Activated T-helper 2 cell treated with anti-CD3 and anti-CD28 coated beads, Interferon-gamma antibody, Interleukin-2, Interleukin-4, amounts not matched to agents 10 μg/mL and 5 μg/mL and 100 μg/mL, durations not matched to agents 14 hours and 24 hours and 36 hours (primary cell): Measurements from ENCODE around the gene SERPINB4. TPM values are rescaled to one million over a fixed set of nuclear protein-coding genes. Genes with fewer than 3 reads are reported as not detected.
"Not testable (repeated sequence)": the region's sequence is repeated elsewhere in the genome, so short reads cannot be mapped to it uniquely, and the experiment has no call there.

ENCODE experiments used
- DNase-seq: peaks from one replicate; pipeline ENCODE4 v3.0.0; 2021; ENCODE audit warnings: low spot score
- H3K27ac Mint-ChIP-seq: one replicate; pipeline ENCODE4 v1.8.0; 2021; ENCODE audit warnings: mixed read lengths
- H3K27me3 Mint-ChIP-seq: one replicate; pipeline ENCODE4 v1.8.0; 2021; ENCODE audit warnings: low read depth, mixed read lengths
- H3K36me3 Mint-ChIP-seq: one replicate; pipeline ENCODE4 v1.8.0; 2021; ENCODE audit warnings: low read depth, mixed read lengths
- H3K4me1 Mint-ChIP-seq: one replicate; pipeline ENCODE4 v1.8.0; 2021; ENCODE audit warnings: low read depth, mixed read lengths
- H3K4me3 Mint-ChIP-seq: one replicate; pipeline ENCODE4 v1.8.0; 2021; ENCODE audit warnings: low read depth, mild to moderate bottlenecking, moderate library complexity, mixed read lengths
- H3K9me3 Mint-ChIP-seq: one replicate; pipeline ENCODE4 v1.8.0; 2021; ENCODE audit warnings: mixed read lengths
- intact Hi-C: fragments of 100-400 bp; cut with micrococcal nuclease; formaldehyde crosslinking; loops from one replicate; pipeline ENCODE4 v1.15.1; 2023
- total RNA-seq: library from RNA; stranded (reverse); gene quantifications from 2 replicates; pipeline ENCODE4 v1.2.3, GENCODE V29; 2022

The SERPINB4 gene
- total RNA-seq, 1 donor from 2014 or later: not detected

DNA sequence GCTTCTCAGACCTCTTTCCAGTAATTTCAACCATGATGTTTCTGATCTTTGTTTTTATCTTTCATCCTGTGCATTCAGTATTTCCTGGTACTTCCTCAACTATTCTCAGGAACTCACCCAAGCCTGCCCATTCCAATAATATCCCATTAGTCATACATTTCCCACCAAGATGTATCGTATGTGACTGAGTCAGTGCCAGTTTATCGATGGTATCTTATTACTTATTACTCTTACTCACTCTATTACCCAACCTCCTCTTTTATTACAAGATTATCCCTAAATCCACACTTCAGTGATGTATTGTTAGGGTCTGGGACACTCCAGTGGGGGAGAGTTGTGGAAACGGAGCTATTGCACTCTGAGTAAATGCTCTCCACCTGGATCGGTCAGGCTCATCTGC lies 14.9 kb upstream of the SERPINB4 start:
- H3K4me3 Mint-ChIP-seq, H3K27me3 Mint-ChIP-seq, H3K36me3 Mint-ChIP-seq, DNase-seq, H3K9me3 Mint-ChIP-seq, H3K27ac Mint-ChIP-seq, H3K4me1 Mint-ChIP-seq, intact Hi-C loops: not testable (repeated sequence)

DNA sequence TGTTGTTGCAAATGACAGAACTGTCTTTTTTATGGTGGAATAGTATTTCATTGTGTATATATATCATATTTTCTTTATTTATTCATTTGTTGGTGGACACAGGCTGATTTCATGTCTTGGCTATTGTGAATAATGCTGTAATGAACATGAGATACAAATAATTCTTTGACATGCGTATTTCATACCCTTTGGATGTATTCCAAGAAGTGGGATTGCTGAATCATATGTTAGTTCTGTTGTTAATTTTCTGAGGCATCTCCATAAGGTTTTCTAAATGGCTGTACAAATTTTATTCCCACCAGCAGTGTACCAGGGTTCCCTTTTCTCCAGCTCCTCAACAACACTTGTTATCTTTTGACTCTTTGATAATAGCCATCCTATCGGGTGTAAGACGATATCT lies 6.2 kb upstream of the SERPINB4 start:
- H3K27ac Mint-ChIP-seq, H3K9me3 Mint-ChIP-seq, intact Hi-C loops, H3K27me3 Mint-ChIP-seq, H3K36me3 Mint-ChIP-seq, H3K4me1 Mint-ChIP-seq, H3K4me3 Mint-ChIP-seq, DNase-seq: not testable (repeated sequence)

DNA sequence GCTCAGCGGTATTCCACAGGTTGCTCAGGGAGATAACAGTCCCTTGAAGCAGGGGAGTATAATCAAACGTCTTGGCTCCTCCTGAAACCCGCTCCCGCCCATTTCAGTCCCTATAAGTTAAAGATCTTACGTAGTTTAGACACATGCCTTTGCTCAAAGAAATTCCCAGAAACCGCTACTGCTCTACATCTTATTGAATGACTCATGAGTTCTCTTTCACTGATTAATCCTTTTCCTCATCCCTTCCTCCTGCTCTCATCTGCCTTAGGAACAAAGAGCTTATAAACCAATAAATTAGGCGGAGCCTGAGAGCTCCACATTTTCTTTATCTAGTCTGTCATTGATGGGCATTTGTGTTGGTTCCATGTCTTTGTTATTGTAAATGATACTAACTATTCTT lies 4.2 kb upstream of the SERPINB4 start:
- DNase-seq: no peak
- H3K36me3 Mint-ChIP-seq: no peaks in the 10 kb centered on the region
- H3K4me3 Mint-ChIP-seq: no peak overlapping the region
- H3K9me3 Mint-ChIP-seq: no peaks in the 10 kb centered on the region
- H3K27ac Mint-ChIP-seq: no peak overlapping the region
- intact Hi-C loops: no loop called here
- H3K4me1 Mint-ChIP-seq: no peaks in the 10 kb centered on the region
- H3K27me3 Mint-ChIP-seq: peaks cover 2% of the 10 kb centered on the region

DNA sequence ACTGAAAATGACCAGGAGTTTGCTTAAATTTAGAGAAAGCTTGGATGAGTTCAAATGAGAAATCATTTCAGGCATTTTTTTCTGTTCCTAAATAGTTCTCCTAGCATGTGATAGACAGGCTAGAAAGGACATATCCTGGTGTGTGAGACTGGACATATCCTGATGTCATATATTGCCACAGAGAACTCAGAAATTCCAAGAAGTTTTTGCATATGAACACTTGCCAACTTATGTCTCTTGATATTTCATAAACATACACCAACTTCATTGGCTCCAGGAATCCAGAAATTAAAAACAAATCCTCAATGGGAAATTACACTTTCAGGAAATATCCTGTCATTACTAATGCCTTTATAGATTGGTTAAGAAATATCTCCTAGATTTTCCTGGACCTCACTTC lies 2.9 kb upstream of the SERPINB4 start:
- Mint-ChIP-seq H3K36me3 (no peaks in the 10 kb centered on the region), H3K9me3 (no peaks in the 10 kb centered on the region), H3K27me3 (peaks cover 2% of the 10 kb centered on the region), H3K4me1 (no peaks in the 10 kb centered on the region), H3K4me3 (no peak overlapping the region), H3K27ac (no peak overlapping the region)
- DNase-seq: no peak
- intact Hi-C loops: no loop called here

DNA sequence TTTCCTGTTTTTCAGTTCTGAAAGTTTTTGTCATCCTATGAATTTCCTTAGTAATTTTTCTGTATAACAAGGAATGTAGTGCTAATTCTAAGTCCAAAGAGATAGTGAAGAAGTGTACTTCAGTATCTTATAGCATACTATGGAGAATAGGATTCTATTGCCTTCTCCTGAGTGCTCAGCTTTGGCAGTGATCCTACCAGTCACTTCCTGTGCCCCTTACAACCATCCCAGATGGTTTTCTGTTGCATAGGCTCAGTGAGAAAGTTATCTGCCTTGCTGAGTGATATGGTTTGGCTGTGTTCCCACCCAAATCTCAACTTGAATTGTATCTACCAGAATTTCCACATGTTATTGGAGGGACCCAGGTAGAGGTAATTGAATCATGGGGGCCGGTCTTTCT lies 638 bp upstream of the SERPINB4 start:
- H3K27ac Mint-ChIP-seq, H3K4me3 Mint-ChIP-seq, DNase-seq, H3K36me3 Mint-ChIP-seq, H3K4me1 Mint-ChIP-seq, H3K9me3 Mint-ChIP-seq, H3K27me3 Mint-ChIP-seq, intact Hi-C loops: not testable (repeated sequence)

DNA sequence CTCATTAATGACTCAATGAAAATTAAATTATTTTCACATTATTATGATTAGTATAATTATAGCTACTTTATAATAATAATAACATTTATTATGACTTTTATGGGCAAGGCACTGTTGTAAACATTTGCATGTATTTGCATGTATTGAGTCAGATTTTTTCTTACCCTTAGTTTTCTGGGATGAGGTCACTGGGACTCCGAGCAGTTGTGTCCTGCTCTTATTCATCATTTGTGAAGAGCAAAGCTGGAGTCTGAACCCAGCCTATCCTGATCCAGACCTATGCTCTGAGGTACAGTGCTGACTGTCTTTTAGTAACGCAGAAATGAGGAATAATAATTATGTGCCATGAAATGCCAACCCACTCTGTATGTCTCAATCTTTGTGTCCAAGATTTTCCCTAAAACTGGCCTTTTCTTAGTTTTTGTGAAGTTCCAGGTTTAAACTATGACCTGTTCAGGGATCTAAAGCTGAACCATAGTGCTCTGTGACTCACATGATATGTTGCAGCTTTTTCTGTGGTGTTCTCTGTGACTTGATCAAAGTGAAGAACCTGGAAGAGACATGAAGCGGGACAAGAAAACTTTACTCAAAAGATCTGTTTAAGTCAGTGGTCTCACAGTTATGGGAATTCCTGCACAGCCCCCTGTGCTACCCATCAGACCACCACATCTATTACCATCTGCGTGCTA lies 1.2 kb downstream of the SERPINB4 start:
- intact Hi-C loops, H3K36me3 Mint-ChIP-seq, H3K9me3 Mint-ChIP-seq, H3K27ac Mint-ChIP-seq, H3K4me1 Mint-ChIP-seq, H3K27me3 Mint-ChIP-seq, DNase-seq, H3K4me3 Mint-ChIP-seq: not testable (repeated sequence)

DNA sequence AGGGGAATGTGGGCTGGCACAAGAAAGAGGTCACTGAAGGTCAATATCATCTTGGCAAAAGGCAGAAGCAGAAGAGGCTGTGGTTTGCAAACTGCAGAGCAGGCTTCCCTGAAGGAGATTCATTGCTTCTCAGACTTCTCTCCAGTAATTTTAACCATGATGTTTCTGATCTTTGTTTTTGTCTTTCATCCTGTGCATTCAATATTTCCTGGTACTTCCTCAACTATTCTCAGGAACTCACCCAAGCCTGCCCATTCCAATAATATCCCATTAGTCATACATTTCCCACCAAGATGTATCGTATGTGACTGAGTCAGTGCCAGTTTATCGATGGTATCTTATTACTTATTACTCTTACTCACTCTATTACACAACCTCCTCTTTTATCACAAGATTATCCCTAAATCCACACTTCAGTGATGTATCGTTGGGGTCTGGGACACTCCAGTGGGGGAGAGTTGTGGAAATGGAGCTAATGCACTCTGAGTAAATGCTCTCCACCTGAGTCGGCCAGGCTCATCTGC lies 2.8 kb downstream of the SERPINB4 start:
- DNase-seq, intact Hi-C loops, H3K4me3 Mint-ChIP-seq, H3K4me1 Mint-ChIP-seq, H3K9me3 Mint-ChIP-seq, H3K27me3 Mint-ChIP-seq, H3K36me3 Mint-ChIP-seq, H3K27ac Mint-ChIP-seq: not testable (repeated sequence)

DNA sequence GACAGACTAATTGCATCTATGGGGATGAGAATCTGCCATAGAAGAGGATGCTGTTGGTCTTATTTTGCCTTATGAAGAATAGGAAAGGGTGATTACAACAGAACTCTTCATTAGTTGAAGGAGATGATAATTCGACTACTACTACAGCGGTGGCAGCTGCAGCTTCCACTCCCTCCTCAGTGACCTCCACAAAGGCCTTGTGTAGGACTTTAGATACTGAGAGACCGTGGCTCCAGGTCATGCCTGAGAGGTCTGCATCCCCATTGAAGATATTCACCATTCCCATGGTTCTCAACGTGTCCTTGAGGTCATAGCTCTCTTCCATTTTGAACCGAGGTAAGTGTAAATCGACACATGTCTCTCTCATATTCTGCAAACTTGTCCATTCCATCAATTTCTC lies 6.4 kb downstream of the SERPINB4 start:
- intact Hi-C loops: no loop called here
- Mint-ChIP-seq H3K27me3 (no peaks in the 10 kb centered on the region), H3K9me3 (no peaks in the 10 kb centered on the region), H3K27ac (no peak overlapping the region), H3K4me3 (no peak overlapping the region), H3K36me3 (no peaks in the 10 kb centered on the region), H3K4me1 (no peaks in the 10 kb centered on the region)
- no peak for DNase-seq

DNA sequence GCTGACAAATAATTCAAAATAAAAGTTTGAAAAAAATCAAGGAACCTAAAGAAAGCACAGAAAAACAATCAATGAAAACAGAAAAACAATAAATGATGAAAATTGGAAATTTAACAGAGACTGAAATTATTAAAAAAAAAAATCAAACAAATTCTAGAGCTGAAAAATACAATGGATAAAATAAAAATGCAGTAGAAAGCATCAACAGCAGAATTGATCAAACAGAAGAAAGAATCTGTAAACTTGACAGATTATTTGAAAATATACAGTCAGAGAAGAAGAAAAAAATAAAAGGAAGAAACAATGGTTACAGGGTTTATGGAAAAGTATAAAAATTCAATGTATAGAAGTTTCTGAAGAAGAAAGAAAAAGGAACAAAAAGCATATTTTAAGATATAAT lies 16.2 kb downstream of the SERPINB4 start:
- intact Hi-C loops: no loop called here
- Mint-ChIP-seq H3K4me1 (no peaks in the 10 kb centered on the region), H3K4me3 (no peak overlapping the region), H3K9me3 (peaks cover 38% of the 10 kb centered on the region), H3K27ac (no peak overlapping the region), H3K36me3 (no peaks in the 10 kb centered on the region), H3K27me3 (no peaks in the 10 kb centered on the region)
- no peak for DNase-seq

DNA sequence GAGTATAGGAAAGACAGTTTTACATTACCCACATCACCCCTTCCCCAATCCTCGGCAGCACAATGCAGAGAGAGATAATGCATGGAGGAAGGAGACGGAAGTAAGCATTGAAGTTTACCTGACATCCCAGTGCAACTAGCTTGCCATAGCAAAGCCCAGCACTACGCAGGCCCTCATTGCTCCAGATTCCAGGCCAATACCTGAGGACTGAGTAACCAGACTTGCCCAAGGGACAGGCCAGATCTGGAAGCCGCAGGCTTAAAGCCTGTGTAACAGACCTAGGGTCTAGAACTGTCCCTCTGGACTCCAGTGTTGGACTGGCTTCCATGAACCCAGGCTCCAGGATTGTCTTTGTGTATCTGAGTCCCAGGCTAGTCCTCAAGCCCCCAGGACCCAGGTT lies 17.6 kb downstream of the SERPINB4 start:
- Mint-ChIP-seq H3K27me3 (no peaks in the 10 kb centered on the region), H3K27ac (no peak overlapping the region), H3K4me1 (no peaks in the 10 kb centered on the region), H3K9me3 (peaks cover 38% of the 10 kb centered on the region), H3K36me3 (no peaks in the 10 kb centered on the region), H3K4me3 (no peak overlapping the region)
- intact Hi-C loops: no loop called here
- DNase-seq: no peak

DNA sequence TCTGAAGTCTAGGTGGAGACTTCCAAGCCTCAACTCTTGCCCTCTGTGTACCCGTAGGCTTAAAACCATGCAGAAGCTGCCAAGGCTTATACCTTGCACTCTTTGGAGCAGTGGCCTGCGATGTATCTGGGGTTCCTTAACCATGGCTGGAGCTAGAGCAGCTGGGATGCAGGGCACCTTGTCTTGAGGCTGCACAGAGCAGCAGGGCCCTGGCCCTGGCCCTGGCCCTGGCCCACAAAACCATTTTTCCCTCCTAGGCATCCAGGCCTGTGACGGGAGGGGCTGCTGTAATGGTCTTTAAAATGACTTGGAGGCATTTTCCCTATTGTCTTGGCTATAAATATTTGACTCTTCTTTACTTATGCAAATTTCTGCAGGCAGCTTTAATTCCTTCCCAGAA lies 19.2 kb downstream of the SERPINB4 start:
- peaks cover 45% of the 10 kb centered on the region for H3K9me3 Mint-ChIP-seq
- H3K4me1 Mint-ChIP-seq: no peaks in the 10 kb centered on the region
- H3K27me3 Mint-ChIP-seq: no peaks in the 10 kb centered on the region
- H3K36me3 Mint-ChIP-seq: no peaks in the 10 kb centered on the region
- no peak overlapping the region for H3K27ac Mint-ChIP-seq
- intact Hi-C loops: no loop called here
- H3K4me3 Mint-ChIP-seq: no peak overlapping the region
- no peak for DNase-seq

DNA sequence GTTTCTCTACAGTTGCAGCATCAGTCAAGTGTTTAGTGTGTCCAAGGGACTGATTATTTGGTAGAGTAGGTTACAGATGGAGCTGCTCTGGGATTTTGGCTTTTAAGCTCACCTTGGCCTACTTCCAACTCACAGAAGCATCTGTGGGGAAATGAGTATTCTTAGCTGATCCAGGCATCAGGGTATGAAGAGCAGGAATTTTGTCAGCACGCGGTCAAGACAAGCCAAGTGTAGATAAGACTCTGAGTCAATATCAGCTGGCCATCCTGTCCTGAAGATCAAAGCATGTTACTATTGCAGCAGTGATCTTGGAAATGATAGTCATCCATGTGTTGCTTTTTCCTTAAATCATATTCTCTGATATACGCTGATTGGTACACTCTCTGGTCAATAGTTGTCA lies 24.4 kb downstream of the SERPINB4 start:
- no peaks in the 10 kb centered on the region for H3K4me1 Mint-ChIP-seq
- no peaks in the 10 kb centered on the region for H3K36me3 Mint-ChIP-seq
- DNase-seq: no peak
- H3K9me3 Mint-ChIP-seq: peaks cover 14% of the 10 kb centered on the region
- H3K27me3 Mint-ChIP-seq: no peaks in the 10 kb centered on the region
- intact Hi-C loops: no loop called here
- no peak overlapping the region for H3K27ac Mint-ChIP-seq
- no peak overlapping the region for H3K4me3 Mint-ChIP-seq

DNA sequence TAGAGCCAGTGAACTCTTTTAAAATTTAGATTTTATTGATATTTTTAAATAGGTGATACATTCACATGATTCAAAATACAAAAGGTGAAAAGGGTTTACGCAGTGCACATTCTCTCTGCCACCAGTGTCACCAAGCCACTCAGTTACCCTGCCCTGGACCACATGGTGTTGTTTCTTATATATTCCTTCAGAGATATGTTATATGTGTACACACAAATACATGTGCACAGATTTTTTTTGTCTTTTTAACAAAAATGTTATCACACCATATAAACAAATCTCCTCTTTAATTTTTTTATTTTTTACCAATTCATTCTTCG lies 26.2 kb downstream of the SERPINB4 start:
- Mint-ChIP-seq H3K4me1 (no peaks in the 10 kb centered on the region), H3K36me3 (no peaks in the 10 kb centered on the region), H3K4me3 (no peak overlapping the region), H3K27ac (no peak overlapping the region), H3K27me3 (no peaks in the 10 kb centered on the region), H3K9me3 (peaks cover 7% of the 10 kb centered on the region)
- DNase-seq: no peak
- intact Hi-C loops: no loop called here
